Activated T-helper 9 cell treated with anti-CD3 and anti-CD28 coated beads, Interleukin-2, amount 50 U/mL, for 16 hours (primary cell): ENCODE results near the gene EEF2.

ENCODE experiments used
- DNase-seq: peaks from one replicate; pipeline ENCODE4 v3.0.0-alpha.2; 2020; ENCODE audit warnings: low read depth

EEF2 gene

DNA sequence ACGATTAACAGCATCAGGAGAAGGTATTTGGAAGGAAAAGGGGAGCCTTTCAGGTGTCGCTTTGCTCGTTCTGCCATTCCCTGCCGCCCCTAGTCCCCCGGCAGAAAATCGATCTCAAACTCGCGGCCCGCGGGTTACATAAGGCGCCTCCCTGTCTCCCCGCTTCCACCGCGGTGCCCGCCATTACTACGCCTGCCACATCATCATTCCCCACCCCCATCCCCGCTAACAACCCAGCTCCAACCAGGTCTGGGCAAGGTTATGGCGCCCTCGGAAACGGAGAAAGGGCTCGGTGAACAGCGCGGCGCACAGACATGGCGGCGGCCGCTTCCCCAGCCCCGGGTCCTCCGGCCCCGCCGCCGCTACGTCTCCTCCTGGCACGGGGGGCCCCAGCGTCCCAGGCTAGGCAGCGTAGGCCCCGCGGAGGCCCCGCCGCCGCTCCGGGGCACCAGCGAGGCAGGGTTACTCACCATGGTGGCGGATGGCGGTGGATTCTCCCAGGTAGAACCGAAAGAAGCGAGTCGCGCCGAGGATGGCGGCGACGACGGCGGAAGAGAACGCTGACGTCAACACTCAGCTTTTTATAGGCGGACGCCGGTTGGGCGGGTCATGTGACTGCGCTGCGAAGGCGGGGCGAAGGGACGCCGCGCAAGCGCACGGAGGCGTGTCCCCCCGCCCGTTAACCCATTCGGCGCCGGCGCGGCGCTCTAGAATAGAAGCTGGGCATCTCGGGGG is at the start of gene EEF2:
Gene EEF2, minus strand, starts transcription at position 556 of the 735 bp plus-strand sequence. Its CDS starts 83 bp downstream, at position 473.
- peak; percentile 86 for DNase-seq

DNA sequence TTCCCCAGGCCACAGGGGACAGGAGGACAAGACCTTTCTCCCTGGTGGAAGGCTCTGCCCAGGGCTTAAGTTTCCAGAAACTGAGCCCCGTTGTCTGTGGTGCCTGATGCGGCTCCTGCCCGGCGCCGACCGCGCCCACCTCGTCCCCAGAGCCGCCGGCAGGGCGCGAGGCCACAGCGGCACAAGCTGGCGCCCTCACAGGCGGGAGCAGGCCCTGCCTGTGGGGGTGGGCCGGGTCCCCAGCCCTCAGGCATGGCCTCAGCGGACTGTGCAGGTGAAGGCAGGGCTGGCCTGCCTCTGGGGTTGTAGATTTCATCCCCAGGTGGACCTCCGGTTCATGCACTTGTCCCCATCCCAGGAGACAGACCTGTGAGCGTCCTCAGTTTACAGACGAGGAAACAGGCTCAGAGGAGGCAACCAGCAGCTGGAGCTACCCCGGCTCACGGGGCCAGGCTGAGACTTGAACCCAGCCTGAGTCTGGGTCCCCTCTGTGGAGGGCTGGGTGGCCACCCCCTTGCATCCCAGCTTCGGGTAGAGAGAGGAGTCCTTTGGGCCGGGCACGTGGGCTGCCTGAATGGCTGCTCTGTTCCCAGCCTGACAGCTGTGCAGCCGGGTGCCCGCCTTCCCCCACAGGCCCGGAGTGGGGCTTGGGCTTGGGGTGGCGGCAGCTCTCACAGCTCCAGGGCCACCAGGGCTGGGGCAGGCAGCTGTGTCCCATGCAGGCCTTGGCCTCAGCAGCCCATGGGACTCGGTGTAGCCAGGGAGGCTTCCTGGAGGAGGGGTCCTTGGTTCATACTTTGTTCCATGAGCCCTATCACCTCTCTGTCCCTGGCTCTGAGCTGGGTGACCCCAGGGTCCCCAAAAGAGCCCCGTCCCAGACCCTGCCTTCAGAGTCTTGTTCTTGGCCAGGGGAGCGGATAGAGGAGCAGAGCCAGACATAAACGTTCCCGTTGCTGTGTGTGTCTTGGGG is 49.1 kb upstream of the EEF2 start:
- no peak for DNase-seq

DNA sequence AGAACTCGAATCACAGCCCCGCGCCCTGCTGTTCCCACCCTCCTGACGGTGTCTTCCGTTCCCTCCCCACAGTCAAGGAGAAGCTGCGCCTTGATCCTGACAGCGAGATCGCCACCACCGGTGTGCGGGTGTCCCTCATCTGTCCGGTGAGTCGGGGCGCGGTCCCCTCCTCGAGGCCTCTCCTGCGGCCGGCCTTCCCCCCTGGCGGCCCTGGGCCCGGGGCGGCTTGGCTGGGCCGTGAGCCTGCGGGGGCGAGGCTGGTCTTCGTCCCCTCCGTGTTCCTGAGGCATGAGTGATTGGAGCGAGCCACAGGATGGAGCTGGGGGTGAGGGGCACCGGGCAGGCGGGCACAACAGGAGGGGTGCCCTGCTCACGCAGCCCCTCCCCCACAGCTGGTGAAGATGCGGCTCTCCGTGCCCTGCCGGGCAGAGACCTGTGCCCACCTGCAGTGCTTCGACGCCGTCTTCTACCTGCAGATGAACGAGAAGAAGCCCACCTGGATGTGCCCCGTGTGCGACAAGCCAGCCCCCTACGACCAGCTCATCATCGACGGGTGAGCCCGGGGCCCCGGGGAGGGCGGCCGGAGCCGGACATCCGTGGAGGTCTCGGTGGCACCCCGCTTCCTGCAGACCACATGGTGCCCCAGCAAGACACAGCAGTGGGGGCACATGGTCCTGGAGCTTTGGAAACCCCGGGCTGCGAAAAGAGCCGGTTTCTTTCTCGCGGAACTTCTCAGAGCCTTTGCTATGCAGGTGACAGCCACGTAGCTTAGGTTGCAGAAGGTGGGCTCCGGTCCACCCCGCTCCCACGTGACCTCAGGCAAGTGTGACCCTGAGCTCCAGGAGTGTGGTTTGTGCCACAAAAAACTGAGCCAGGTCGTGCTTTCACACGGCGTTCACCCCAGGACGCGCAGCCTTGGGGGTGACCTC is 48.0 kb upstream of the EEF2 start:
- no peak for DNase-seq

DNA sequence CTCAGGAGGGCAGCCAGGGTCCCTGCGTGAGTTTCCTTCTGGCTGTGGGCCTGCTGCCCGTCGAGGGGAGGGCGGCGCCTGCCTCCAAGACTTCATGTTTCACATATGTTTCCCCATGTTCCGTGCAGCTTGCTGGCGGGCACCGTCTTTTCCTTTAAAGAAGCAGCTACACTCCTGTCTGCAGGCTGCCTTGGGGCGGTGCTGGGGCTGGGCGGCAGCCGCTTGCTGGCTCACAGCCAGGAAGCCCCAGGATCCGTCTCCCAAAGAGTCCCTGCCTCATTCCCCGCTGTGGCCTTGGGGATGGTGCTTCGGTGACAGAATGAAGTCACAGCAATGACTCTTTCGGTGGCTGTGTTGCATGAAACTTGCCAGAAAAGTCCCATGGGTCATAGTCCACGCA is 47.2 kb upstream of the EEF2 start:
- DNase-seq: no peak

DNA sequence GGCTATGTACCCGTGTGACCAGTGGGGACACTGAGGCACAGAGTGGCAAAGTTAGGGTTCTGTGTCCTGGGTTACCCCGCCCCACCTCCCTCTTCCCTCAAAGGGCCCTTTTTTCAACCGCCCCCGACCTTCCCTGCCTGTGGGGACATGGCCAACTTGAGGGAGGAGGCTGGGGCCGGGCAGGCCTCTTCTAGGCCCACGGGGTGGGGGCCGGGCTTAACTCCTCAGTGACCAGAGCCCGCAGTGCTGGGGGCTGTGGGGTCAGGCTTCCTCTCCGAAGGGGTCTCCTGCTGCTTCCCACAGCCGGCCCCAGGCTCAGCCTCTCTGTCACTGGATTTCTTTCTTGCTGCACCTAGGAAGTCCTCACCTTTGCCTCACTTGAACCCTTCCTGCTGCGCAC is 46.2 kb upstream of the EEF2 start:
- DNase-seq: no peak

DNA sequence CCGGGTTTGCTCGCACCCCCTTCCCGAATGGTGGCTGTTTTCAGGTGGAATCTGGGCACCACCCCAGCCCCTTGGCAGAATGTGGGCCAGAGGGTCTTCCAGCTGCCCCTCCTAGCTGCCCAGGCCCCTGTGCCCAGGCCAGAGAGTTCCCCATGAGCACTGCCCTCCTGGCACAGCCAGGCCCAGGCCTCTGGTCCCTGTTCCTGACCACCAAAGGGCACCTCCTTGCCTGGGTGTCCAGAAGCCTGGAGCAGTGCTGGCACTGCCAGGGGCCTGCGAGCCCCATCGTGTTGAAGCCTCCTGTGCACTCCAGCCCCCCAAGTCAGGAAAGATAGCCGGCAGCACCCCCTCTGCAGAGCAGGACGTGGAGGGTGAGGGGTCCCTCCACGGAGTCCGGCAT is 45.7 kb upstream of the EEF2 start:
- DNase-seq: no peak

DNA sequence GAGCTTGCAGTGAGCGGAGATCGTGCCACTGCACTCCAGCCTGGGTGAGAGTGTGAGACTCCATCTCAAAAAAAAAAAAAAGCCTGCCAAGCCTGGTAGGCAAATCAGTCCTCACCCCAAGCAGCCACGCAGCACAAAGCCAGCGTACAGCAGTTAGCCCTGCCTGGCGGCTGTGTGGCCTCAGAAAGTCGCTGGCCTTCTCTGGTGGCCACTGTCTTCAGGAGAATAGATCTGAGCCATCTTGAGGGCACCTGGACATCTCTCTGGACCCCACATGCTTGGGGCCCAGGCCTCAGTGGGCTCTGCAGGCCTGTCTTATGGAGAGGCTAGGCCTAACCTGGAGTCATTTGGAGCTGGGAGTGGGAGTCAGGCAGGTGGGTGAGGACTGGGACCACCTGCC is 45.3 kb upstream of the EEF2 start:
- DNase-seq: no peak

DNA sequence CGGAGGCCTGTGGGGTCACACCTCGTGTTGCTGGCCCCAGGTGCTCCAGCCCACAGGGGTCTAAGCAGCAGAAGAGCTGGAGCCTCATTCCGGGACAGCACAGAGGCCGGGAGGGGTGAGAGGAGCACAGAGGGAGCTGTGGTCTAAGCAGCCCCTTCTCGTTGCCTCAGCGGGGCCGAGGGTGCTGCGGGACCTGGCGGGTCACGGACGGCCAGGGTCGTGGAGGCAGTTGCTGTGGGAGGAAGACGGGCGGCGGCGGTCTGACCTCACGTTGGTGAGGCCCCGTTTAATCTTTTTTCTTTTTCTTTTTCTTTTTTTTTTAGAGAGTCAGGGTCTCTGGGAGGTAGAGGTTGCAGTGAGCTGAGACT is 44.0 kb upstream of the EEF2 start:
- no peak for DNase-seq

DNA sequence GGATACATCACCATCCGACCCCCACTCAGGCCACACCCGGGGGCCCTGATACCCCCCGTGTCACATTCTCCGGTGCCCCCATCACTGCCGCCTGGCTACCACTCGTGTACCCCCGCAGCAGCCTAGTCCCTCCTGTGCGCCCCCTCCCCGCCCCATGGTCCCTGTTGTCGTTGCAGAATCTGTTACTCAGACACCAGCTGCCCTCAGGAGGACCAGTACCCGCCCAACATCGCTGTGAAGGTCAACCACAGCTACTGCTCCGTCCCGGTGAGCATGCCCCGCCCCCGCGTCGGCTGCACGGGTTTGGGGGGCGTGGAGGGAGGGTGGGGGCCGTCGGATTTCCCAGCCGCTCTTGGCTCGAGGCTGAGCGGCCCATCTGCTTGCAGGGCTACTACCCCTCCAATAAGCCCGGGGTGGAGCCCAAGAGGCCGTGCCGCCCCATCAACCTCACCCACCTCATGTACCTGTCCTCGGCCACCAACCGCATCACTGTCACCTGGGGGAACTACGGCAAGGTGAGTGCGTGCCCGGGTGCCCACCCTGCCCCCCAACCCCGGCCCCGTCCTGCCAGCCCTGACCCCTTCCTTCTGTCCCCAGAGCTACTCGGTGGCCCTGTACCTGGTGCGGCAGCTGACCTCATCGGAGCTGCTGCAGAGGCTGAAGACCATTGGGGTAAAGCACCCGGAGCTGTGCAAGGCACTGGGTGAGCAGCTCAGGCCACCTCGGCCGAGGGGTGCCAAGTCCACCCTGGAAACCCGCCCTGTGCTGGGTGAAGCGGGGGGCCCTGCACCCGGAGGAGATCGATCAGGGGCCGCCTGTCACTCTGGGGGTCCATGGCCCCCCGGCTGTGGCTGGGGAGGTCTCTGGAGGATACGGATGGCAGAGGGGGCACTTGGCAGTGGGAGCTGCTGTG is 43.3 kb upstream of the EEF2 start:
- DNase-seq: no peak

DNA sequence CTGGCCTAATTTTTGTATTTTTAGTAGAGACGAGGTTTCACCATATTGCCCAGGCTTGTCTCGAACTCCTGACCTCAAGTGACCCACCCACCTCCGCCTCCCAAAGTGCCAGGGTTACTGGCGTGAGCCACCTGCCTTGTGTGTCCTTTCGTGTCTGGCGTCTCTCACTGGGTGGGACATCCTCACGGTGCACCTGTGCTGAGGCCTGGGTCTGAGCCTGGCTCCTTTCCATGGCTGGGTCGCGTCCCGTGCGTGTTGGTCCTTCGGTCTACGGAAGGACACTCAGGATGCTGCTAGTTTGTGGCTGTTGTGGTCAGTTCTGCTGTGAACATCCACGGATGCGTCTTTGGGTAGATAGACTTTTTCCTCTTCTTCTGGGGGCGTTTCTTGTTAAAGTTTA is 41.9 kb upstream of the EEF2 start:
- no peak for DNase-seq

DNA sequence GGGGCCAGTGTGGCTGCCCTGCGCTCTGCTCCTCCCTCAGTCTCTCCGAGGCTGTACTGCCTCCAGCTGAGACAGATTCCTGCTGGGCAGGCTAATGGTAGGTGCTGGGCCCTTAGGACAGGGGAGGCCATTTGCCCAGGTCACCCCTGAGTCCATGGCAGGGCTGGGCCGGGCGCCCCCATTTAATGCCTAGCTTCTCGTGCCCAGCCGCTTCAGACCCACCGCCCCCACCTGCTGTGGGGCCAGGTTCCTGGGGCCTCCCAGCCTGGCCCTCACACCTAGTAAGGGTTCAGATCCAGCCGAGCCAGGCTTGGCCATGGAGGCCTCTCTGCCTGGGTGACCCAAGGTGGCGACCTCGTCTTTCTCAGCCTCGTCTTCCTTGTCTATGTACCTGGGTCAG is 40.1 kb upstream of the EEF2 start:
- DNase-seq: no peak

DNA sequence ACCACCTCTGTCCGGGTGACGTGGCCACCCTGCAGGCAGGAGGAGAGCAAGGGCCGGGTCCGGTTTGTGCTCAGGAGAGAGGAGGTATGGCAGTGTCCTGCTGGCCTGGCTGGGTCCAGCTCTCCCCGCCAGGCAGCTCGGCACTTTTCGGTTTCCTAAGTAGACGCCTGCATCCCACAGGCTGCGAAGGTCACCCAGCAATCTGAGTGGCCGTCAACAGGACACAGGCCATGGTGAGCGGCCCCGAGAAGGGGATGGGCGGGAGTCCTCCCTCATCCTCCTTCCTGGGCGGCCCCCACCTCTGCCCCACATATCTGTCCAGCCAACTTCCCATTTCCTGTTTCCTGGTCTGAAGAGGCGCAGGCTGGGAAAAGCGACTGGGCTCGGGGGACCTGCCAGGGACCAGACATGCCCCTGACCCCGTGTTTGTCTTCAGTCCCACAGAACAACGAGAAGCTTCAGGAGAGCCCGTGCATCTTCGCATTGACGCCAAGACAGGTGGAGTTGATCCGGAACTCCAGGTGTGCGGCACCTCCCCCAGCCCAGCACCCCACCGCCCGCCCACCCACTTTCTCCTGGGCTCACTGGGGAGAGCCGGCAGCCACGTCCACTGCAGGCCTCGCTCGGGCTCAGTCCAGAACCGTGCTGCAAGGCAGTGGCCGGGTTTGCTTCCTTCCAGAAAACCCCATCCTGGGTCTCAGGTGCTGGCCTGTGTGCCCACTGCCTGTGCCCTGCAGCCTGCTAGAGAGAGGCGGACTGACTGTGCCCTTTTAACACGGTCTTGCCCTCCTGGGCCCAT is 38.5 kb upstream of the EEF2 start:
- no peak for DNase-seq

DNA sequence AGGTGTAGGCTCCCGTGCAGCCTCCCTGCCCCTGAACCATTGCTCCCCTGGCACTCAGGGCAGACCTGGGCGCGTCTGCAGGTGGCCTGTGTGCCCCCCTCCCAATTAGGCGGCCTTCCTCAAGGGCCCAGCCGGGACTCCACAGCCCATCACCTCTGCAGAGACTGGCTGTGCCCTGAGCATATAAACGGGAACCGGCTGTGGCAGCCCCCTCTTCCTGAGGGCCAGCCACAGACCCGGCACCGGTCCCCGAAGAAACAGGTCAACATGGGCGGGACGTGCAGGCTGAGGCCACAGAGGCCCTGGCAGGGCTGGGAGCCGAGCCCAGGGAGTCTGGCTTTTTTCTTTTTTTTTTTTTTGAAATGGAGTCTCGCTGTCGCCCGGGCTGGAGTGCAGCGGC is 34.3 kb upstream of the EEF2 start:
- DNase-seq: no peak

DNA sequence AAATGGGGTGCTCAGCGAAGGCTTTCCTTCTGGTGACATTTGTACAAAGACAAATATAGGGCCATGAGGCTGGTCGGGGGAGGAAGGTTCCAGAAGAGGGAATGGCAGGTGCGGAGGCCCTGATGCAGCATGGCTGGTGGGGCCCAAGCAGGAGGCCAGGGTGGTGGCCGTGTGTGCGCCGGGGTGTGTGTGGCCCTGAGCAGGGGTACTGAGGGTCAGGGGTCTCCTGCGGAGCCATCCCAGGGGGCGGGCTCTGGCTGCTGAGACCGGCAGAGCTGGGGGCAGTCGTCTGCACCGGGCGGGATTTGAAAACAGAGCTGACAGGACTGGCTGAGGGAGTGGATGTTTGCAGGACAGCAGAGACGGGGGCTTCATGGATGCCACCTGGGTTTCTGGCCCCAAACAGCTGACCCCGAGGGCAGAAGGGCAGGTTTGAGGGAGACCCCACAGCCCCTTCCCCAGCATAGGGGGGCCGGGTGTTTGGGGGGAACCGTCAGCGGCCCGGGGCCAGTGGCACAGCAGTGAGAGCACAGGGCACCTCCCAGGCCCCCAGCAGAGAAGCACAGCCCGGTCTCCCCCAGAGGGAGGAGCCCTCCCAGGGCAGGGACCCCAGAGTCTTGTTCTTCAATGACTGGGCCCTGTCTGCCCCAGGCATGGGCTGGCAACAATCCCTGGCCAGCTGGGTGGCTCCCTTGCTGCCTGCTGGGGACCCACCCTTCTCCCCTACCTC is 33.7 kb upstream of the EEF2 start:
- DNase-seq: no peak

DNA sequence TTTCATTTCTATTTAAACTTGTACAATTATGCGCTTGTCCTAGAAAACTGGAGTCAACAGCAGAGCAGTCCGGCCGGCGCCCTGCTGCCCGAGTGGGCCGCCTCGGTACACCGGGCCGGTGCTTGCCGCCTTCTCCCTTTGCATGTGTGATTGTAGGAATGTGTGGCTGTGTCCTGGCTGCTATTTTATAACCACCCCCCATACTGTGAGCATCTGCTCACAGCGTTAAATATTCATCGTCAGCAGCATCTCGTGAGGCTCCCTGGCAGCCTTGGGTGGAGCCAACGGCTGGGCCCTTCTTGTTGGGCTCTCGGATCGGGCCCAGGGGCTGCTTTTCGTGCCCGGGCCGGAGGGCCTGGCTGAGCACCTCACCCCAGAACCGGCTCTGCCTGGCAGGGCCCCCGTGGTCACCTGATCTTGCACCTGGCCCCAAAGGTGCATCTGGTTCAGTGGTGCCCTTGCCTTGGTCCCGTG is 32.9 kb upstream of the EEF2 start:
- no peak for DNase-seq

DNA sequence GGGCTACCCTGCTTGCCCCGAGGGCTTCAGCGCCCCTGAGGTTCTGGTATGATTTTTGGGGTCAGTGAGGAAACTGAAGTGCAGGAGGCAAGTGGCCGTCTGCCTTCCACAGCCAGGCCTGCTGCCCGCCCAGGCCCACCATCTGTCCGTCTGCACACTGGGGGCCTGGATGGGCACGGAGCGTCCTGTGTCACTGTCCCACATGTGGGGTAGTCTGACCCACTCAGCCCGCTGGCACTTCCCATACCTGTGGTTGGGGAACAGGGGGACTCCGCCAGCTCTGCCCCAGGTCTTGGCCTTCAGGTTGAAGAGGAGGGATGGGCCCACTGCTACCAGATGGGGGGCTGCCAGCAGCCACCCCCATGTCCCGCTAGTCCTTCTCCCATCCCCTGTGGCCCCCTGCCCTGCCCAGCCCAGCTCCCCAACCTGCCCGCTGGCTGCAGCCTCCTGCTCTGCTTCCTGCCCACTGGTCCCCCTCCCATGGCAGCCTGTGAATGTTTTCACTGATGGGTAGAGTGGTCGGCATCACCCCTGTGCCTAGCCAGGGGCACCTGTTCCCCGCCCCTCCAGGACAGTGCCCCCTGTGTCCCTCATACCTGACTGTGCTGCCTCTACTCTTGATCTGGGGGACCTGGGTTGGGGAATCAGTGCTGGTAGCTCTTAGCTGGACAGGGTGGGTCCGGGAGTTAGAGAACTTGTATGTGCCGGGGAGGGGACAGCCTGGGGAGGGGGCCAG is 31.8 kb upstream of the EEF2 start:
- no peak for DNase-seq

DNA sequence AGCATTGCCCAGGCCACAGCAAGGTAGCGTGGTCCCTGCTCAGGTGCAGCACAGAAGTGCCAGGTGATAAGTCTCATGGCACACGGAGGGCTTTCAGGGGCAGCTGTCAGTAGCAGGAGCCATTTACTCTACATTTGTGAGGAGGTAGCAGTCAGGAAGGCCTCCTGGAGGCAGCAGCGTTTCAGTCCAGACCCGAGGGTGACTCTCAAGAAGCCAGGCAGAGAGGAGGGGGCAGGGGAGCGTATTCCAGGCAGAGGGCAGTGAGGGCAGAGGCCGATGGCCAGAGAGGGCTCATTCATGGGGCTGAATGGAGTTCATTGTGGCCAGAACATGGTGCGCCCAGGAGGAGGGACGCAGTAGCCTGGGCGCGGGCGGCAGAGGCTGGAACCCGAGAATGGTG is 31.2 kb upstream of the EEF2 start:
- no peak for DNase-seq

DNA sequence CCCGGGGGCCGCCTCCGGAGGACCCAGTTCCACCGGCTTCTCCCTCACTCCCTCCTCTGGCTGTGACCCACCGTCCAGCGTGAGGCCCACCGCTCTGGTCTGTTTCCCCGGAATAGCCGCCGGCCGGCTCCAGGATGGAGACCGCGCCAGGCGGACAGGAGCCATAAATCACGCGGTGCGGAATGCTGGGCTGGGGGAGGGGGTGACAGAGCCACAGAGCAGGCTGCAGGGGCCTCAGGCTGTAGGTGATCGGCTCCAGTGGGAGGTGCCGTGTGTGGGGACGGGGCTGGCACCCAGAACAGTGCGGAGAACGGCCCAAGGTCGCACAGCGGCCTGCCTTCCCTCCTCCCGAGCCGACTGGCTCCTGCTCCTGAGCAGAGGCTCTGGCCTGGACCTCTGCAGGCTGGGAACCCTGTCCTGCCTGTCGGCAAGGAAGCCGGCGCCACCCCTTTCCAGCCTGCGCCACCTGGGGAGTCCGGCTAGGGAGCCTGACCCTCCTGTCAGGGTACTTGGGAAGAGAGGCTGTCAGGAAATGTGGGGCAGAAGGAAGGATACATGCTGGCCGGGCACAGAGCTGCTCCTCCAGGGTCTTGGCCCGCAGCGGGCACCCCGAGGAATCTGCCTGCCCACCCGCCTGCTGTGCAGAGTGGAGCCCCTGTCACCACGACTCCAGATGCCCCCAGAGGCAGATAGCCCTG is 30.6 kb upstream of the EEF2 start:
- no peak for DNase-seq
